IPS-18c (cell line): ENCODE results near the gene LYZL4.

Experiments
- H3K4me3 ChIP-seq: 2 replicates; pipeline ENCODE4 v1.7.0; 2013; ENCODE audit warnings: low read depth, mild to moderate bottlenecking, low read length, moderate library complexity; ENCODE audit not compliant: insufficient read depth
- H3K9me3 ChIP-seq: one replicate; pipeline ENCODE4 v1.6.1; 2013; ENCODE audit warnings: mild to moderate bottlenecking, low read length, moderate library complexity; ENCODE audit not compliant: control insufficient read depth, insufficient read depth

LYZL4 gene

GRCh38 chr3:42397644-42398043, 12.8 kb downstream of the LYZL4 start:
- no peaks in the 10 kb centered on the region for H3K9me3 ChIP-seq
- H3K4me3 ChIP-seq = no peak overlapping the region

- Histone ChIP-seq H3K4me3 (no peak overlapping the region), H3K9me3 (no peaks in the 10 kb centered on the region)
Measured at GRCh38 chr3:42394579-42395288, 15.7 kb downstream of the LYZL4 start.

DNA sequence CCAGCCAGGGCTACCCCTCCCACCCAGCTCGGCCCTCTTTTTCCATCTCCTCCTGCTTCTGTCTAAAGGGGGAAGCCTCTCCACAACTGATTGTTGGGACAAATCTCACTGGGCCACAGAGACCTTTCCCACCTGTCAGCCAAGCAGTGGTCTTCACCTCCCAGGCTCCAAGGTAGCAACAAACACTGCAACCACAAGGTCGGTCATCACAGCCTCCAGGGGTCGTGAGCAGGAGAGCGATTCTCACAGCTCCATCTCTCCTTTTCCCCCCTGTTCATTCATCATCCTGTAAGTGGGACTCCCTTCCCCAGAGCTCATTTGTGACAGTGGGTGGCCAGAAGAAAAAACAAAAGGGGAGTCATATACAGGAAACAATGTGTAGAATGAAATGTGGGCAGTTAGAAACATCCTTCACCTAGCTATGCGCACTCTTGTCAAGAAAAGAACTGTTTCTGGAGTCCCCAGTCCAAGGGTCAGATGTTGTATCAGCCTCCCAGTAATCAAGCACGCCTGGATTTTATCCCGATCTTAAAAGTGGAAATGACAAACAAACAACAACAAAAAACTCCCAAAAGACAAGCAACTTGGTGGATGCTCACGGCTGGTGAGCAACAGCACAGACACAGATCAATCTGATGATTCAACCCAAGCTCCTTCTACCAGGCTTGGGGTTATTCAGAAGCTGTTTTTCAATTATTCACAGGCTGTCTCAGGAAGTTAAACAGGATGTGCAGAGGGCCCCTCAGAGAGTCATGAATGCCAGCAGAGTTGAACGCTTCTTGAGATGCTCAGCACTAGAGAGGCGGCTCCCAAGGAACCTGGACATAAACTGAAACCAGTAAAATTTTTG, 22.4 kb downstream of the LYZL4 start:
- H3K9me3 ChIP-seq = no peaks in the 10 kb centered on the region
- no peak overlapping the region for H3K4me3 ChIP-seq

DNA sequence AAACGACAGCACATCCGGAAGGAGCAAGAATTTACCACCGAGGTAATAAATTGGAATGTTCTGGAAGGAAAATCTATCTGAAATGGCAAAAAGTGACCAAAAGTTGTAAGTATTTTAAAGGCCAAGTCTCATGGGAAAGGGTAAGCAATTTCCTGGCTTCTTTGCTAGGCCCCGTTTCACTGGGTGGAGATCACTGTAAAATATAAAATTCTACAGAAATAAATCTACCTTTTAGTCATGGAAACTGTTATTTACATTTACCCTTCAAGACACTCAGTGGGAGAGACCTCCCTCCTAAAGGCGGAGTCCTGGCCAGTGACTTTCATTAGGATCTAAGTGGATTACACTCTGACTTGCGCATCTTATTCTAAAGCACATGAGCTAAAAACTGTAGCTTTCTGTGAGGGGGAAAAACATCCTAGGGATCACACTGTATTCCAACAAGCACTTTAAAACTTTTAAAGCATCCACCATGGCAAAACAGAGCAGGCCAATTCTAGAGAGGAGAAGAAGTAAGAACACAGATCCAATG, 28.8 kb downstream of the LYZL4 start:
- H3K9me3 ChIP-seq = no peaks in the 10 kb centered on the region
- no peak overlapping the region for H3K4me3 ChIP-seq

GRCh38 chr3:42377681-42378080, 32.7 kb downstream of the LYZL4 start:
- Histone ChIP-seq H3K4me3 (no peak overlapping the region), H3K9me3 (no peaks in the 10 kb centered on the region)

DNA sequence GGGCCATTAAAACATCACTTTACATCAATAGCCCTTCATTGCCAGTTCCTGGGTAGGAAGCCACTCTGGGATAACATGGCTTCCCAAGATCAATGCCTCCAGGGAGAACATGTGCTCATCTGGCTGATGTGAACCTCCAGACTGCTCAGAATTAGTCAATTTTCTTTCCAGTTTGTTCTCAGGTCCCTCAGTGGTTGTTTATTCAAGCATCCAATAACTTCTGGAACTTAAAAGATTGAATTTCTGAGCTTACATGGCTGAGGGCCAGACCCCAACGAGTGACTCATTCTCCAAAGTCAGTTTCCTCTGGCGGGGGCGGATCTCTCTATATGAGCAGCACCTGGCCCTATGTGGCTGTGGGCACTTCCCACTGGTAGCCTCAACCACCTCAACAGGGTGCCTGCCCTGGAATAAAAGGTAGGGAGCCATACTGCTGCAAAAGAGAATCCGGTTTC, 34.0 kb downstream of the LYZL4 start:
- H3K9me3 ChIP-seq = no peaks in the 10 kb centered on the region
- no peak overlapping the region for H3K4me3 ChIP-seq

- H3K4me3 ChIP-seq = no peak overlapping the region
- H3K9me3 ChIP-seq = no peaks in the 10 kb centered on the region
Measured at GRCh38 chr3:42375121-42375800, 35.1 kb downstream of the LYZL4 start.

DNA sequence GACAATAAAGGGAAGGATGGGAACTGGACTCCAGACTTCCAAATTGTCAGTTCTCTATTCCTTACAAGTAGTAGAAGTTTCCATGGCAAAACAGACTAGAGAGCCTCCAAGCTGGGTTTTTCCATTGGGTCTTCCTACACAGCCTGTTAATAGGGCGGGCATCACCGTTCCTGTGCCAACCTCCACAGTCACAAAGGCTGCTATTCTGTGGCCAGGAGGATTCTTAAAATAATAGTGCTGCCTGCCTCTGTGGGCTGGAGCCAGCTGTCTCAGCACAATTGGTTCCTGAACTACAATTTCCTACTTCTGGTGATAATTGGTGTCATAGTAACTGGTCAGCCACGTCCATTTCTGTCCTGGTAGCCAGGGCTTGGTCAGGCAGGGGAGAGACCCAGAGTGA, 38.6 kb downstream of the LYZL4 start:
- no peaks in the 10 kb centered on the region for H3K9me3 ChIP-seq
- H3K4me3 ChIP-seq = no peak overlapping the region

- H3K9me3 ChIP-seq = no peaks in the 10 kb centered on the region
Measured at GRCh38 chr3:42369832-42370231, 40.6 kb downstream of the LYZL4 start.

DNA sequence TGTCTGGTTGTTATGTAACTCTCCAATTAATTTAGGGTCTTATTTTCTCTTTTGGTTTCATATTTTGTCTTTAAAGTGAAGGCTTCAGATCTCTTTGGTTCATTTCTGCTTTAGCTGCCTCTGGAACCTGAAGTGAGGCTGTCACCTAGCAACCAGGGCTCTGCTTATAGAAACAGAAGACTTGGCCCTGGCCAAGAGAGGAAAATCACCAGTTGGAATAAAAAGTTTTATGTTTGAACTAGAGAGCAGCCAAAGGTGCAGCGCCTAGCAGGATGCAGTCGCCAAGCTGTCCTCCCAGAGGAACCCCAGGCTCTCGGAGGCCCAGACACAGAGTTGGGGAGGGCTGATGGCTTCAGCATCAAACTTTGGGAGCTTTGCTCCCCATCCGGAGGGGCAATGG, 41.1 kb downstream of the LYZL4 start:
- Histone ChIP-seq H3K4me3 (no peak overlapping the region), H3K9me3 (no peaks in the 10 kb centered on the region)

More at GRCh38 chr3:42369832-42370231, 40.6 kb downstream of the LYZL4 start:
- no peak overlapping the region for H3K4me3 ChIP-seq

GRCh38 chr3:42368861-42369260, 41.5 kb downstream of the LYZL4 start:
- Histone ChIP-seq H3K4me3 (no peak overlapping the region), H3K9me3 (no peaks in the 10 kb centered on the region)

GRCh38 chr3:42367903-42368302, 42.5 kb downstream of the LYZL4 start:
- Histone ChIP-seq H3K4me3 (no peak overlapping the region), H3K9me3 (no peaks in the 10 kb centered on the region)

- Histone ChIP-seq H3K4me3 (no peak overlapping the region), H3K9me3 (no peaks in the 10 kb centered on the region)
Measured at GRCh38 chr3:42366550-42366949, 43.9 kb downstream of the LYZL4 start.

GRCh38 chr3:42357335-42357734, 53.1 kb downstream of the LYZL4 start:
- no peak overlapping the region for H3K4me3 ChIP-seq
- H3K9me3 ChIP-seq = no peaks in the 10 kb centered on the region

DNA sequence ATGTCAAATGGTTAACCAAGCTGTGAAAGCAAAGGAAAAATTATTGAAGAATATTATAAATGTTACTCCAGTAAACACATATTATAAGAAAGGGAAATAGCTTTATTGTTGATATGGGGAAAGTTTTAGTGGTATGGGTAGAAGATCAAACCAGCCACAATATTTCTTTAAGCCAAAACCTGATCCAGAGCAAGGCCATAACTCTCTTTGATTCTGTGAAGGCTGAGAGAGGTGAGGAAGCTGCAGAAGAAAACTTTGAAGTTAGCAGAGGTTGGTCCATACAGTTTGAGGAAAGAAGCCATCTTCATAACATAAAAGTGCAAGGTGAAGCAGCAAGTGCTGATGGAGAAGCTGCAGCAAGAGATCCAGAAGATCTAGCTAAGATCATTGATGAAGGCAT, 54.8 kb downstream of the LYZL4 start:
- no peak overlapping the region for H3K4me3 ChIP-seq

DNA sequence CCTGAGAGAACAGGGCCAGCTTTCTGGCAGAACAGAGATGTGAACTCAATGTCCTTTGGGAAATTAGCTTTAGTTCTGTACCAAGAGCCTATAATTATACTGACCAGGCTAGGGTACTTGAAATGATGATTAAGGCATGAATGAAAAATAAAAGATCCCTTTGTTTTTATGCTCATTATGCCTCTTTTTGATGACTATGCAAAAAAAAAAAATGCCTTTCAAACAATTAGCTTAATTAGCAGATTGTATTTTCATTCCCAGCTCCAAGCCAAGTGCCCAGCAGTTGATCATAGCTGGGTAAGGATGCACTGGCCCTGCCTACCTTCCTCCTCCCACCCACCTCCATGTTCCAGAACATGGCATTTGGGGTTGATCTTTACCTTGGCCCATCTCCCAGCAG, 56.8 kb downstream of the LYZL4 start:
- H3K9me3 ChIP-seq = no peaks in the 10 kb centered on the region
- H3K4me3 ChIP-seq = no peak overlapping the region

More for the DNA sequence above, 54.8 kb downstream of the LYZL4 start:
- H3K9me3 ChIP-seq = no peaks in the 10 kb centered on the region

GRCh38 chr3:42351207-42351606, 59.2 kb downstream of the LYZL4 start:
- H3K4me3 ChIP-seq = no peak overlapping the region
- H3K9me3 ChIP-seq = no peaks in the 10 kb centered on the region
